Measurements from ENCODE around the gene SIRPA. TPM values are rescaled to one million over a fixed set of nuclear protein-coding genes. Genes with fewer than 3 reads are reported as not detected.
"Not testable (repeated sequence)": the region's sequence is repeated elsewhere in the genome, so short reads cannot be mapped to it uniquely, and the experiment has no call there.

Gene SIRPA
- total RNA-seq, 1 experiment from 2014 or later, result 0.30 TPM

GRCh38 chr20:1906361-1907051 is 11.3 kb downstream of the SIRPA start:
- no peak for DNase-seq
- no peaks in the 10 kb centered on the region for H3K79me2 ChIP-seq (ENCODE audit: low read length)
- H3K4me2 ChIP-seq (ENCODE audit: low read depth, low read length, poor library complexity, severe bottlenecking), result no peak overlapping the region
- no peaks in the 10 kb centered on the region for H3K4me1 ChIP-seq (ENCODE audit: low read length)
- H3K9me3 ChIP-seq (ENCODE audit: low read length), result no peaks in the 10 kb centered on the region
- no peaks in the 10 kb centered on the region for H4K20me1 ChIP-seq (ENCODE audit: insufficient read depth, low read depth, low read length)
- H3K27me3 ChIP-seq (ENCODE audit: low read length), result no peaks in the 10 kb centered on the region
- no peak overlapping the region for H2AFZ ChIP-seq (ENCODE audit: low read length)
- no peaks in the 10 kb centered on the region for H3K9me2 ChIP-seq (replicated peaks; ENCODE audit: insufficient read depth, low read length)
- no peak overlapping the region for H3K27ac ChIP-seq (ENCODE audit: low read length)
- H3K4me3 ChIP-seq (ENCODE audit: low read length), result no peak overlapping the region
- no peaks in the 10 kb centered on the region for H3K36me3 ChIP-seq (ENCODE audit: insufficient read depth, low read length)
- no peak overlapping the region for H3K9ac ChIP-seq (ENCODE audit: low read length)

GRCh38 chr20:1907586-1907985 is 12.4 kb downstream of the SIRPA start:
- no peak overlapping the region for H3K4me2 ChIP-seq (ENCODE audit: low read depth, low read length, poor library complexity, severe bottlenecking)
- no peak overlapping the region for H3K9ac ChIP-seq (ENCODE audit: low read length)
- no peaks in the 10 kb centered on the region for H3K4me1 ChIP-seq (ENCODE audit: low read length)
- no peaks in the 10 kb centered on the region for H3K9me2 ChIP-seq (replicated peaks; ENCODE audit: insufficient read depth, low read length)
- no peaks in the 10 kb centered on the region for H4K20me1 ChIP-seq (ENCODE audit: insufficient read depth, low read depth, low read length)
- no peaks in the 10 kb centered on the region for H3K36me3 ChIP-seq (ENCODE audit: insufficient read depth, low read length)
- H3K79me2 ChIP-seq (ENCODE audit: low read length), result no peaks in the 10 kb centered on the region
- no peaks in the 10 kb centered on the region for H3K9me3 ChIP-seq (ENCODE audit: low read length)
- no peak for DNase-seq
- no peaks in the 10 kb centered on the region for H3K27me3 ChIP-seq (ENCODE audit: low read length)
- no peak overlapping the region for H3K4me3 ChIP-seq (ENCODE audit: low read length)
- no peak overlapping the region for H3K27ac ChIP-seq (ENCODE audit: low read length)
- H2AFZ ChIP-seq (ENCODE audit: low read length), result no peak overlapping the region

- H3K79me2 ChIP-seq (ENCODE audit: low read length), result no peaks in the 10 kb centered on the region
- DNase-seq, result no peak
- H4K20me1 ChIP-seq (ENCODE audit: insufficient read depth, low read depth, low read length), result no peaks in the 10 kb centered on the region
These were observed 13.0 kb downstream of the SIRPA start for GRCh38 chr20:1908191-1908590.

GRCh38 chr20:1909097-1909496 is 13.9 kb downstream of the SIRPA start:
- Histone ChIP-seq H4K20me1 (ENCODE audit: insufficient read depth, low read depth, low read length) (no peaks in the 10 kb centered on the region), H3K4me1 (ENCODE audit: low read length) (no peaks in the 10 kb centered on the region), H3K4me3 (ENCODE audit: low read length) (no peak overlapping the region), H2AFZ (ENCODE audit: low read length) (no peak overlapping the region), H3K27ac (ENCODE audit: low read length) (no peak overlapping the region), H3K9me3 (ENCODE audit: low read length) (no peaks in the 10 kb centered on the region), H3K79me2 (ENCODE audit: low read length) (no peaks in the 10 kb centered on the region), H3K36me3 (ENCODE audit: insufficient read depth, low read length) (no peaks in the 10 kb centered on the region), H3K4me2 (ENCODE audit: low read depth, low read length, poor library complexity, severe bottlenecking) (no peak overlapping the region), H3K27me3 (ENCODE audit: low read length) (no peaks in the 10 kb centered on the region), H3K9ac (ENCODE audit: low read length) (no peak overlapping the region), H3K9me2 (replicated peaks; ENCODE audit: insufficient read depth, low read length) (no peaks in the 10 kb centered on the region)
- DNase-seq, result no peak

More at GRCh38 chr20:1908191-1908590, 13.0 kb downstream of the SIRPA start:
- H2AFZ ChIP-seq (ENCODE audit: low read length), result no peak overlapping the region
- no peaks in the 10 kb centered on the region for H3K4me1 ChIP-seq (ENCODE audit: low read length)
- no peak overlapping the region for H3K27ac ChIP-seq (ENCODE audit: low read length)
- no peaks in the 10 kb centered on the region for H3K9me2 ChIP-seq (replicated peaks; ENCODE audit: insufficient read depth, low read length)
- no peak overlapping the region for H3K9ac ChIP-seq (ENCODE audit: low read length)
- no peaks in the 10 kb centered on the region for H3K27me3 ChIP-seq (ENCODE audit: low read length)
- H3K36me3 ChIP-seq (ENCODE audit: insufficient read depth, low read length), result no peaks in the 10 kb centered on the region
- H3K4me3 ChIP-seq (ENCODE audit: low read length), result no peak overlapping the region
- no peaks in the 10 kb centered on the region for H3K9me3 ChIP-seq (ENCODE audit: low read length)
- H3K4me2 ChIP-seq (ENCODE audit: low read depth, low read length, poor library complexity, severe bottlenecking), result no peak overlapping the region

GRCh38 chr20:1911536-1911935 is 16.3 kb downstream of the SIRPA start:
- no peak overlapping the region for H3K27ac ChIP-seq (ENCODE audit: low read length)
- H3K27me3 ChIP-seq (ENCODE audit: low read length), result no peaks in the 10 kb centered on the region
- H3K4me3 ChIP-seq (ENCODE audit: low read length), result no peak overlapping the region
- H3K9me2 ChIP-seq (replicated peaks; ENCODE audit: insufficient read depth, low read length), result no peaks in the 10 kb centered on the region
- H3K9me3 ChIP-seq (ENCODE audit: low read length), result no peaks in the 10 kb centered on the region
- H3K79me2 ChIP-seq (ENCODE audit: low read length), result no peaks in the 10 kb centered on the region
- H3K4me2 ChIP-seq (ENCODE audit: low read depth, low read length, poor library complexity, severe bottlenecking), result no peak overlapping the region
- H3K9ac ChIP-seq (ENCODE audit: low read length), result no peak overlapping the region
- H2AFZ ChIP-seq (ENCODE audit: low read length), result no peak overlapping the region
- H3K36me3 ChIP-seq (ENCODE audit: insufficient read depth, low read length), result no peaks in the 10 kb centered on the region
- DNase-seq, result no peak
- H3K4me1 ChIP-seq (ENCODE audit: low read length), result no peaks in the 10 kb centered on the region
- no peaks in the 10 kb centered on the region for H4K20me1 ChIP-seq (ENCODE audit: insufficient read depth, low read depth, low read length)

- DNase-seq, result no peak
These were observed 16.8 kb downstream of the SIRPA start for GRCh38 chr20:1912053-1912452.

GRCh38 chr20:1912646-1913045 is 17.4 kb downstream of the SIRPA start:
- no peaks in the 10 kb centered on the region for H3K79me2 ChIP-seq (ENCODE audit: low read length)
- H3K27me3 ChIP-seq (ENCODE audit: low read length), result no peaks in the 10 kb centered on the region
- DNase-seq, result no peak
- H3K4me1 ChIP-seq (ENCODE audit: low read length), result no peaks in the 10 kb centered on the region
- no peaks in the 10 kb centered on the region for H3K36me3 ChIP-seq (ENCODE audit: insufficient read depth, low read length)
- H3K9ac ChIP-seq (ENCODE audit: low read length), result no peak overlapping the region
- H3K9me3 ChIP-seq (ENCODE audit: low read length), result no peaks in the 10 kb centered on the region
- H3K4me3 ChIP-seq (ENCODE audit: low read length), result no peak overlapping the region
- H3K4me2 ChIP-seq (ENCODE audit: low read depth, low read length, poor library complexity, severe bottlenecking), result no peak overlapping the region
- H4K20me1 ChIP-seq (ENCODE audit: insufficient read depth, low read depth, low read length), result no peaks in the 10 kb centered on the region
- H2AFZ ChIP-seq (ENCODE audit: low read length), result no peak overlapping the region
- H3K9me2 ChIP-seq (replicated peaks; ENCODE audit: insufficient read depth, low read length), result no peaks in the 10 kb centered on the region
- no peak overlapping the region for H3K27ac ChIP-seq (ENCODE audit: low read length)

More at GRCh38 chr20:1912053-1912452, 16.8 kb downstream of the SIRPA start:
- Histone ChIP-seq H3K9me2 (replicated peaks; ENCODE audit: insufficient read depth, low read length) (no peaks in the 10 kb centered on the region), H3K4me1 (ENCODE audit: low read length) (no peaks in the 10 kb centered on the region), H3K4me3 (ENCODE audit: low read length) (no peak overlapping the region), H3K36me3 (ENCODE audit: insufficient read depth, low read length) (no peaks in the 10 kb centered on the region), H3K4me2 (ENCODE audit: low read depth, low read length, poor library complexity, severe bottlenecking) (no peak overlapping the region), H3K27me3 (ENCODE audit: low read length) (no peaks in the 10 kb centered on the region), H2AFZ (ENCODE audit: low read length) (no peak overlapping the region), H3K79me2 (ENCODE audit: low read length) (no peaks in the 10 kb centered on the region), H3K27ac (ENCODE audit: low read length) (no peak overlapping the region), H4K20me1 (ENCODE audit: insufficient read depth, low read depth, low read length) (no peaks in the 10 kb centered on the region), H3K9me3 (ENCODE audit: low read length) (no peaks in the 10 kb centered on the region), H3K9ac (ENCODE audit: low read length) (no peak overlapping the region)

GRCh38 chr20:1915233-1915632 is 20.0 kb downstream of the SIRPA start:
- H3K4me3 ChIP-seq (ENCODE audit: low read length); H3K9me3 ChIP-seq (ENCODE audit: low read length); H3K27ac ChIP-seq (ENCODE audit: low read length); H3K79me2 ChIP-seq (ENCODE audit: low read length); H3K4me1 ChIP-seq (ENCODE audit: low read length); DNase-seq; H3K9me2 ChIP-seq (replicated peaks; ENCODE audit: insufficient read depth, low read length); H2AFZ ChIP-seq (ENCODE audit: low read length); H3K27me3 ChIP-seq (ENCODE audit: low read length); H3K4me2 ChIP-seq (ENCODE audit: low read depth, low read length, poor library complexity, severe bottlenecking); H3K9ac ChIP-seq (ENCODE audit: low read length); H3K36me3 ChIP-seq (ENCODE audit: insufficient read depth, low read length); H4K20me1 ChIP-seq (ENCODE audit: insufficient read depth, low read depth, low read length): not testable (repeated sequence)
